ENCODE data around the gene EGFL8.

The EGFL8 gene

DNA sequence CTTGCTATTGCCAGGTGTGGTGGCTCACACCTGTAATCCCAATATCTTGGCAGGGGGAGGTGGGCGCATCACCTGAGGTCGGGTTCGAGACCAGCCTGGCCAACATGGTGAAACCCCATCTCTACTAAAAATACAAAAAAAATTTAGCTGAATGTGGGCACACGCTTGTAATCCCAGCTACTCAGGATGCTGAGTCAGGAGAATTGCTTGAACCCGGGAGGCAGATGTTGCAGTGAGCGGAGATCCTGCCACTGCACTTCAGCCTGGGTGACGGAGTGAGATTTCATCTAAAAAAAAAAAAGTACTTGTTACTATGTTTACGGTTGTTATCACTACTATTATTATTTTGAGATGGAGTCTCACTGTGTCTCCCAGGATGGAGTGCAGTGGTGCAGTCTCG, 7.5 kb upstream of the EGFL8 start:
- H3K9ac ChIP-seq (ENCODE audit: insufficient read length, low read depth): no peak overlapping the region
- TF ChIP-seq ZNF274 (IDR thresholded peaks at IDR 0.05; ENCODE audit: low read depth, low read length): no peak
- no peak for TF ChIP-seq YY1 (IDR thresholded peaks at IDR 0.05; ENCODE audit: insufficient read depth, insufficient read length)
- TF ChIP-seq SUZ12 (IDR thresholded peaks at IDR 0.05; ENCODE audit: extremely low read depth, insufficient read depth, insufficient read length): no peak
- peaks cover 4% of the 10 kb centered on the region for H3K4me1 ChIP-seq (ENCODE audit: insufficient read depth, insufficient read length)
- no peaks in the 10 kb centered on the region for H3K9me3 ChIP-seq (ENCODE audit: insufficient read depth, low read length)
- no peak overlapping the region for H3K4me3 ChIP-seq (ENCODE audit: insufficient read length, low read depth)
- DNase-seq (ENCODE audit: low read depth, low spot score): no peak
- H3K27me3 ChIP-seq (ENCODE audit: insufficient read depth, insufficient read length): peaks cover 3% of the 10 kb centered on the region
- peaks cover 37% of the 10 kb centered on the region for H3K36me3 ChIP-seq (ENCODE audit: insufficient read depth, insufficient read length, low read length)

DNA sequence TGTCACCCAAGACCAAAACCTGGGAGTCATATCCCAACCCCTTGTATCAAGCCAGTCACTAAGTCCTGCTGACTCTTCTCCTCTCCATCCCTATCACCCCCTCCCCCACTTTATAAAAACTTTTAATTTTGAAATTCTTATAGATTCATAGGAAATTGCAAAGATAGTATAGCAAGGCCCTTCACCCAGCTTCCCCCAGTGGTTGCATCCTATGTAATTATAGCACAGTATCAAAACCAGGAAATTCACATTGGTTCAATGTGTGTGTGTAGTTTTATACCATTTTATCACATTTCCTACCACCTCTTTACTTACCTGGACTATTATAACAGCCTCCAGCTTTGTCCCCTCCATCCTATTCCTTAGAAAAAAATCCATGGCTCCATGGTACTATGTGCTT, 6.3 kb upstream of the EGFL8 start:
- Histone ChIP-seq H3K36me3 (ENCODE audit: insufficient read depth, insufficient read length, low read length) (peaks cover 44% of the 10 kb centered on the region), H3K9ac (ENCODE audit: insufficient read length, low read depth) (no peak overlapping the region), H3K4me3 (ENCODE audit: insufficient read length, low read depth) (no peak overlapping the region), H3K9me3 (ENCODE audit: insufficient read depth, low read length) (no peaks in the 10 kb centered on the region), H3K4me1 (ENCODE audit: insufficient read depth, insufficient read length) (peaks cover 4% of the 10 kb centered on the region), H3K27me3 (ENCODE audit: insufficient read depth, insufficient read length) (no peaks in the 10 kb centered on the region)
- no peak for DNase-seq (ENCODE audit: low read depth, low spot score)
- TF ChIP-seq YY1 (IDR thresholded peaks at IDR 0.05; ENCODE audit: insufficient read depth, insufficient read length) (no peak), ZNF274 (IDR thresholded peaks at IDR 0.05; ENCODE audit: low read depth, low read length) (no peak), SUZ12 (IDR thresholded peaks at IDR 0.05; ENCODE audit: extremely low read depth, insufficient read depth, insufficient read length) (no peak)

DNA sequence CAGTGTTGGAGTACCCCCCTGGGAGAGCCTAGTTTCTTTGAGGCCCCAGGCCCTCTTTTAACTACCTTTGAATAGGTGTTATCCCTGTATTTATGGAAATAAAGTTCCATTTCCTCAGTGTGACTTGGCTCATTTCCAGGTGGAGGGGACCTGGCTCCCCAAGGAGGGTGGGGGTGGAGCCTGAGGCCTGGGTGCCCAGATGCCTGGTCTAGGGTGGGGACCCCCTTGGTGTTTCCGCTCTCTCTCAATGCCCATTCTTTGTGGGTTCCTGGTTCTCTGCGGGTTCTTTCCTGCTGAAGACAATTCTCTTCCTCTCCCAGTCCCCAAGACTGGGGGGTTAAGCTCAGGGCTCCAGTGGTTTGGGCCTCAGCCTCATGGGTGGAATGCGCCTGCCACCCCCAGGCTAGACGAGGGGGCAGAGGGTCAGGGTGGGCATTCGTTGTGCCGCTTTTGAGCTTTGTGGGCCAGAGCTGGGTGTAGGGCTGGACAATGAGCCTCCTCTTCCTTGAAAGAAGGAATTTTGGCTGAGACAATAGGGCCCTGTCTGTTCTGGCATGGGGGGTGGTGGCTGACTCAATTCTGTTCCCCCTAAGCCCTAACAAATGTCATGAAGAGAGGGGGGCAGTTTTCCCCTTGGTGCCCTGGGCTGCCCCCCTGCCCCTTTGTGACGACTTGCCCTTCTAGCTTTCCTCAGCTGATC, 686 bp upstream of the EGFL8 start:
- TF ChIP-seq ZNF274 (IDR thresholded peaks at IDR 0.05; ENCODE audit: low read depth, low read length) (no peak), SUZ12 (IDR thresholded peaks at IDR 0.05; ENCODE audit: extremely low read depth, insufficient read depth, insufficient read length) (no peak), YY1 (IDR thresholded peaks at IDR 0.05; ENCODE audit: insufficient read depth, insufficient read length) (no peak)
- no peak overlapping the region for H3K9ac ChIP-seq (ENCODE audit: insufficient read length, low read depth)
- no peak for DNase-seq (ENCODE audit: low read depth, low spot score)
- H3K27me3 ChIP-seq (ENCODE audit: insufficient read depth, insufficient read length): no peaks in the 10 kb centered on the region
- H3K4me3 ChIP-seq (ENCODE audit: insufficient read length, low read depth): no peak overlapping the region
- no peaks in the 10 kb centered on the region for H3K9me3 ChIP-seq (ENCODE audit: insufficient read depth, low read length)
- peaks cover 41% of the 10 kb centered on the region for H3K36me3 ChIP-seq (ENCODE audit: insufficient read depth, insufficient read length, low read length)
- peaks cover 13% of the 10 kb centered on the region for H3K4me1 ChIP-seq (ENCODE audit: insufficient read depth, insufficient read length)

DNA sequence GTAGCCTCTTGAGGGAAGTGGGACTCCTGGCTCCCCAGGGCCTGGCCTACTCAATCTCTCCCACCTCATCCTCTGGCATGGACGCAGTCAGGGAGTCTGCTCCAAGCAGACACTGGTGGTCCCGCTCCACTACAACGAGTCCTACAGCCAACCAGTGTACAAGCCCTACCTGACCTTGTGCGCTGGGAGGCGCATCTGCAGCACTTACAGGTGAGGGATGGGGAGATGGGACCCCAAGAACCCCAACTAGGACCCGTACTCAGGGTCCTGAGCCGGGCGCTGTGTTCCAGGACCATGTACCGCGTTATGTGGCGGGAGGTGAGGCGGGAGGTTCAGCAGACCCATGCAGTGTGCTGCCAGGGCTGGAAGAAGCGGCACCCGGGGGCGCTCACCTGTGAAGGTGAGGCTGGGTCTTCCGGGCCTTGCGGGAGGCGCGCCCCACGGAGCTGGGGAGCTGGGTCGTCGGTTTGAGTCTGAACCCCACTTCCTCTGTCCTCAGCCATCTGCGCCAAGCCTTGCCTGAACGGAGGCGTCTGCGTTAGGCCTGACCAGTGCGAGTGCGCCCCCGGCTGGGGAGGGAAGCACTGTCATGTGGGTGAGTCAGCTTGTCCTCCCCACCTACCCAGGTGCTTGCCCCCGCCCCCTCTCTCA, 2.1 kb downstream of the EGFL8 start:
- DNase-seq (ENCODE audit: low read depth, low spot score): no peak
- no peak overlapping the region for H3K4me3 ChIP-seq (ENCODE audit: insufficient read length, low read depth)
- no peaks in the 10 kb centered on the region for H3K9me3 ChIP-seq (ENCODE audit: insufficient read depth, low read length)
- no peaks in the 10 kb centered on the region for H3K27me3 ChIP-seq (ENCODE audit: insufficient read depth, insufficient read length)
- H3K36me3 ChIP-seq (ENCODE audit: insufficient read depth, insufficient read length, low read length): peaks cover 67% of the 10 kb centered on the region
- peaks cover 13% of the 10 kb centered on the region for H3K4me1 ChIP-seq (ENCODE audit: insufficient read depth, insufficient read length)
- H3K9ac ChIP-seq (ENCODE audit: insufficient read length, low read depth): no peak overlapping the region
- TF ChIP-seq YY1 (IDR thresholded peaks at IDR 0.05; ENCODE audit: insufficient read depth, insufficient read length) (no peak), ZNF274 (IDR thresholded peaks at IDR 0.05; ENCODE audit: low read depth, low read length) (no peak), SUZ12 (IDR thresholded peaks at IDR 0.05; ENCODE audit: extremely low read depth, insufficient read depth, insufficient read length) (no peak)

DNA sequence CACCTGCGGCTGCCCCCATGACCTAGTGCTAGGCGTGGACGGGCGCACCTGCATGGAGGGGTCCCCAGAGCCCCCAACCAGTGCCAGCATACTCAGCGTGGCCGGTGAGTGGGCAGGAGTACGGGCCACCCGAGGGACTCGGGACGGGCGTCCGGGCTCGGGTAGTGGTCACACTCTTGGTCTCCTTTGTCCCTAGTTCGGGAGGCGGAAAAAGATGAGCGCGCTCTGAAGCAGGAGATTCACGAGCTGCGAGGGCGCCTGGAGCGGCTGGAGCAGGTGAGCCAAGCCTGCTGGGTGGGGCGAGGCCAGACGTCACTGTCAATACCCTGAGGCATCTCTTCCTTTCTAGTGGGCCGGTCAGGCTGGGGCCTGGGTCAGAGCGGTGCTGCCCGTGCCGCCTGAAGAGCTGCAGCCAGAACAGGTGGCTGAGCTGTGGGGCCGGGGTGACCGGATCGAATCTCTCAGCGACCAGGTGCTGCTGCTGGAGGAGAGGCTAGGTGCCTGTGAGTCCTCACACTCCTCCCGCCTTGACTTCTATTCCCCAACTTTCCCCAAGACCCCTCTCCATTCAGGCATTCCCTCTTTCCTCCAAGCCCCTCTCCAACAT, 2.9 kb downstream of the EGFL8 start:
- H3K27me3 ChIP-seq (ENCODE audit: insufficient read depth, insufficient read length): no peaks in the 10 kb centered on the region
- H3K4me3 ChIP-seq (ENCODE audit: insufficient read length, low read depth): no peak overlapping the region
- DNase-seq (ENCODE audit: low read depth, low spot score): no peak
- H3K9ac ChIP-seq (ENCODE audit: insufficient read length, low read depth): no peak overlapping the region
- TF ChIP-seq YY1 (IDR thresholded peaks at IDR 0.05; ENCODE audit: insufficient read depth, insufficient read length) (no peak), SUZ12 (IDR thresholded peaks at IDR 0.05; ENCODE audit: extremely low read depth, insufficient read depth, insufficient read length) (no peak), ZNF274 (IDR thresholded peaks at IDR 0.05; ENCODE audit: low read depth, low read length) (no peak)
- H3K9me3 ChIP-seq (ENCODE audit: insufficient read depth, low read length): no peaks in the 10 kb centered on the region
- H3K36me3 ChIP-seq (ENCODE audit: insufficient read depth, insufficient read length, low read length): peaks cover 70% of the 10 kb centered on the region
- H3K4me1 ChIP-seq (ENCODE audit: insufficient read depth, insufficient read length): peaks cover 13% of the 10 kb centered on the region

DNA sequence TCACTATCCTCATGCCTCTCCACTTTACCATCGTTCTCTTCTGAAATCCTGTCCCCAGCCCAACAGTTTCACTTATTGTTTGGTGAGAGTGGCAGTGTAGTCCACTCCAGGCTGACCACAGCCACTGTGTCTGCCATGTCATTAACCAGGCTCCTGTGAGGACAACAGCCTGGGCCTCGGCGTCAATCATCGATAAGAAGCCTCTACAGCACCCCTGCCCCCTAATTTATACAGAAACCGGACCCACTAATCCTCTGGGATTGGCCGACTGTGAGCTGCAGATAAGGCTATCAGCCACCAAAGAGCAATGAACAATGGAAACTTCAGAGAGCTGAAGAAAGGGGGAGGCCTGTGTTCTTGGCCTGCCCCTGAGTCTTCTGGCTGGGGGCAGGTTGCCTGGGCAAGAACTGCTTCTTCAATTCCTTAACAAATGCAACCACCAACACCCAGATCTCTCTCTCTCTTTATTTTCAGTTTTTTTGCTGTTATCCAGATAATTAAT, 3.4 kb downstream of the EGFL8 start:
- no peak overlapping the region for H3K9ac ChIP-seq (ENCODE audit: insufficient read length, low read depth)
- no peak overlapping the region for H3K4me3 ChIP-seq (ENCODE audit: insufficient read length, low read depth)
- TF ChIP-seq ZNF274 (IDR thresholded peaks at IDR 0.05; ENCODE audit: low read depth, low read length) (no peak), YY1 (IDR thresholded peaks at IDR 0.05; ENCODE audit: insufficient read depth, insufficient read length) (no peak), SUZ12 (IDR thresholded peaks at IDR 0.05; ENCODE audit: extremely low read depth, insufficient read depth, insufficient read length) (no peak)
- DNase-seq (ENCODE audit: low read depth, low spot score): no peak
- peaks cover 69% of the 10 kb centered on the region for H3K36me3 ChIP-seq (ENCODE audit: insufficient read depth, insufficient read length, low read length)
- no peaks in the 10 kb centered on the region for H3K9me3 ChIP-seq (ENCODE audit: insufficient read depth, low read length)
- no peaks in the 10 kb centered on the region for H3K27me3 ChIP-seq (ENCODE audit: insufficient read depth, insufficient read length)
- peaks cover 13% of the 10 kb centered on the region for H3K4me1 ChIP-seq (ENCODE audit: insufficient read depth, insufficient read length)

DNA sequence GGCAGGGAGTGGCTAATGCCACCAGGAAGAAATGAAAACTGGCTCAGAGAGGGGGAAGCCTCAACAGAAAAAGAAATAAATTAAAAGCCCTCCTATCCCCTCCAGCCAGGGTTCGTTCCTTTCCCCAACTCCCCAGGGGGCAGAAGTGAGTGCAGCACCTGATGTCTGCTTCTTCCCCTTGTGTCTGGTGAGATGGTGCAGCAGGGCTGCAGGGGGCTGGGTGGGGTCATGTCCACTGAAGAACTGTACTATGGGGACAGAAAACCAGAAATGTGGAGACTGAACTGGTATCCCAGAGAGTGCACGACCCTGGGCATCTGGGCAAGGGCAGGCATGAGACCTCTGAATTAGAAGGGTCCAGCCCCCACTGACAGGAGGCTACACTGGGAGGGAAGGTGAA, 4.0 kb downstream of the EGFL8 start:
- DNase-seq (ENCODE audit: low read depth, low spot score): no peak
- no peaks in the 10 kb centered on the region for H3K27me3 ChIP-seq (ENCODE audit: insufficient read depth, insufficient read length)
- peaks cover 9% of the 10 kb centered on the region for H3K4me1 ChIP-seq (ENCODE audit: insufficient read depth, insufficient read length)
- no peak for TF ChIP-seq SUZ12 (IDR thresholded peaks at IDR 0.05; ENCODE audit: extremely low read depth, insufficient read depth, insufficient read length)
- TF ChIP-seq YY1 (IDR thresholded peaks at IDR 0.05; ENCODE audit: insufficient read depth, insufficient read length): no peak
- TF ChIP-seq ZNF274 (IDR thresholded peaks at IDR 0.05; ENCODE audit: low read depth, low read length): no peak
- H3K9me3 ChIP-seq (ENCODE audit: insufficient read depth, low read length): no peaks in the 10 kb centered on the region
- no peak overlapping the region for H3K9ac ChIP-seq (ENCODE audit: insufficient read length, low read depth)
- no peak overlapping the region for H3K4me3 ChIP-seq (ENCODE audit: insufficient read length, low read depth)
- H3K36me3 ChIP-seq (ENCODE audit: insufficient read depth, insufficient read length, low read length): peaks cover 71% of the 10 kb centered on the region

All from NT2/D1 (cell line).